HG03135 (cell line): ENCODE data around the gene DARS2.

ENCODE experiments used
- ATAC-seq: cut with Tn5 transposase; IDR thresholded peaks from one replicate; pipeline ENCODE4 v1.9.1; 2021; ENCODE audit warnings: mild to moderate bottlenecking, moderate library complexity; ENCODE audit not compliant: unreplicated experiment

Gene DARS2

DNA sequence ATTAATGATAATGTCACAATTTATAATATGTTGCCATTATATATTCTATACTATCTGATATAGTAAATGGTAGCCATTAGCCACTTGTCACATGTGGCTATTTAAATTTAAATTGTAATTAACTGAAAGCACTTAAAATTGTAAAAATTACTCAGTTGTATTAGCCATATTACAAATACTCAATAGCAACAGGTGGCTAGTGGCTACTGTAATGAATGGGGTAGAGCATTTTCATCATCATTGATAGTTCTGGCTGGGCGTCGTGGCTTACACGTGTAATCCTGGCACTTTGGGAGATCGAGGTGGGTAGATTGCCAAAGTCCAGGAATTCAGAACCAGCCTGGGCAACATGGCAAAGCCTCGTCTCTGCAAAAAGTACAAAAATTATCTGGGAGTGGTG, 60.2 kb downstream of the DARS2 start:
- ATAC-seq: no peak

DNA sequence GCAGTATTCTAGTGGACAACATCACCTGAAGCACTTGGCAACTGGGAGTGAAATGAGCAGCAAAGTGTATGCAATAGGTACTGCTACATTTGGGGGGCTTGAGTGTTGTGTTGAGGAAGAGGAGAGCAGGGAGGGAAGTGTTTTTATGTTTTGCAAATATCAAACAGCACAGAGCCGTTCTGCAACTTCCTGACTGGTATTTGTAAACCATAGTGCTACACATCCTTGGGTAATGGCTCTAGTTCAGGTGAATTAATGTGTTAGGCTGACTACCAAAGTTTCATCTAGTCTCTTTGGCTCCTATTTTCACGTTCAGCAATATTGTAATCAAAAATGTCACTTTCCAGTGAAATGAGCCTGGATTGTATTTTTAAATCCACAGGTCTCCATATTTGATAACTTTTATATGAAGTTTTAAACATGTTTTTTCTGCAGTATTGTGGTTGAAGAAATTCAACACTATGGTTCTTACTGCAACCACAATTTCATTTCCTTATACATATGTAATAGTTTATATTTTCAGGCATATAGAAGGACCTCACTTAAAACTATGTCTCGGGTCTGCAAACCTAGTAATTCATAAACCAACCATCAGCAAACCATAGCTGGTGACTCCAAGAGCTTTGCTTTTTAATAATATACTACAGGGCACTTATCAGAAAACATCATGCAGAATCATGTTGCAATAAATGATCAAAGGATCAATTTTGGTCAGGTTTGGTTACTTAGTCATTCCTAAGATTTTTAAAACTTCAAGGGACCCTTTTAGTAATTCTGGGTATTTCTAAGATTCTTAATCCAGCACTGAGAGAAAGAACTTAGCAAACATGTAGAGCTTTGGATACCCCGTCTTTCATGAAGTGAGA, 62.5 kb downstream of the DARS2 start:
- no peak for ATAC-seq

DNA sequence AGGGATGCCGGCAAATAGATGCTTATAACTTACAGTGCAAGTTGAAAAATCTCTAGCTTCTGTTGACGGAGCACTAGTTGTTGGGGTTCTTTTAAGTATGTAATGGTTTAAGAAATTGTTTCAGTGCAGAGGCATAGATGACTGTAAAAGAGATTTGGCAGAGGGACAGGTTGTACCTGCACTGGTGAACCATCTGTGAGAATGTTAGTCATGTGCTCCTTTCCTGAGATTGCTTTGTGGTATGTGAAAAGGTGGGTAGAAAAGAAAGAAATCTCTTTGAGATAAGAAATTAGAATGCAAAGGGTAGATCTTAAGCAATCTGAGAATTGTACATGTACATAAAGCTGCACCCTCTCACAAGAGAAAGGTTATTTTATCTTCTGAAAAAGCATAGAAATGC, 63.2 kb downstream of the DARS2 start:
- no peak for ATAC-seq

DNA sequence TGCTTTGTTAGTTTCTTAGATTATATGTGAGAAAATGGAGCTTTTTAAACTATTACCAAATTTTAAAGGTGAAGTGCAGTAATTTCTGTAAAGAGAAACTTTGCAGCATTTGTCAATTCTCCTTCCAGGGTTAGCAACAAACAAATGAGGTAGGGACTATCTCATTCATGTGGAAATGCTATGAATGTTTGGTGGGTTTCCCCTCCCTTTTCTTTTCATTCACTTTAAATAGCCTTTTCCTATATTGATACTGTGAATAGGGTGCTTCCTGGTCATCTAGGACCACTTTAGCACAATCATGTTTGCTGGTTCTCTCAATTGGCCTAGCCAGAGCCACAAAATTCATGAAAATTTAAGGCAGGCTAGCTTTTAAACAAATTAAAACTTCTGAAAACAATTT, 64.3 kb downstream of the DARS2 start:
- ATAC-seq: no peak

DNA sequence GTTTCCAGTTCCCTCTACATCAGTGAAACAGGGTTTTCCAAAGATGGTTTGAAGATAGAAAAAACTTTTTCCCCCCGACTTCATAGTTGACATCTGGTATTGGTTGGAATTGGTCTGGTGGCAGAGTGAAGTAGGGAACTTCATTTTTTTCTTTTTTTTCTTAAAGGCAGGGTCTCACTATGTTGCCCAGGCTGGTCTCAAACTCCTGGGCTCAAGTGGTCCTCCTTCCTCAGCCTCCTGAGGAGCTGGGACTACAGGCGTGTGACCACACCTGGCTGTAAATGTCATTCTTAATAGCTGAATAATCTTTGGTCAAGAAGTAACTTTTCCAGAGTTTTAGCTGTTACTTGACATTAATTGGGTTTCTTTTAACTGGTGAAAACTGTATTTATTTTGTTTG, 65.4 kb downstream of the DARS2 start:
- no peak for ATAC-seq

DNA sequence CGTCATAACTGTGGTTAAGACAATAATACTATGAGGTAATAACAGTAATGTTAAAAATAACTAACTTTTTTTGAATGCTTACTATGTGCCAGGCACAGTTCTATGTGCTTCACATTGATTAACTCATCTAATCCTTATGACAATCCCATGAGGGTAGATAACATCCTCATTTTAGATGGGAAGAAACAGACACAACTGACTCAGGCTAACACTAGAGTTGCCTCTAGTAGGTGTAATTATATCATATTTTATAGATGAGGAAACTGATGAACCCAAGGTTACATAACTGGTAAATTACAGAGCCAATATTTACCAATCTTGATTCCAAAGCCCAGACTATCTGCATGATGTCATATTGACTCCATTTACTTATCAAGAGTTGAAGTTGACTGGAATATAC, 69.1 kb downstream of the DARS2 start:
- ATAC-seq: no peak

DNA sequence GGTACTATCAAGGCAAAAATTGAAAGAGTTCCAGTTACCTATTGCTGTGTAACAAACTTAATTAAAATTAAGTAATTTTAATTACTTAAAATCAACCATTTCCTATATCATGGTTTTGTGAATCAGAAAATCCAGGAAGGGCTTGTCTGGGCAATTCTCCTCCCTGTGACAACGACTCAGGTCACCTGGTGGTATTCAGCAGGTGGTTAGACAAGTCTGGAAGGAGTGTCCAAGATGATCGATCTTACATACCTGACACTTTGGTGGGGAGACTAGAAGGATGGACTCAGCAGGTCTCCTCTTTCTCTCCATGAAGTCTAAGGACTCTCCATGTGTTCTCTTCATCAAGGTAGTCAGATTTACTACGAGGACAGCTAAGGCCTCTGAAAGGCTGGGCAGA, 69.7 kb downstream of the DARS2 start:
- no peak for ATAC-seq

DNA sequence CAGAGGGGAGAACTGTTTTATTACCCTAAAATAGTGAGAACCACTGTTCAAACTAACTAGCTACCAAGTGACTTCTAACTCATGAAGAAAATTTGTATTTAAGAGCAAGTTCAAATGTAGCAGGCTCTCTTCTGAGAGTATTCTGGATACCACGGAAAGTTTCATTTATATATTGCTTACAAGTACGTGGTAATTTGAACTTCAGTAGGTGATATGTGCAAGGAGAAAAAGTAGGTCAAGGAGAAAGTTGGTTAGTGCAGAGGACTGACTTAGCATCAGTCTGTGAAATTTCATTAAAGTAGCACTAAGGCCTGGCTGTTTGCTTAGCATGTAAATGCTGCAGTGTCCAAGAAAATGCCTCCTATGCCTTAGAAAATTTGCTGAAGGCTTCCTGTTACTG, 76.0 kb downstream of the DARS2 start:
- ATAC-seq: no peak

DNA sequence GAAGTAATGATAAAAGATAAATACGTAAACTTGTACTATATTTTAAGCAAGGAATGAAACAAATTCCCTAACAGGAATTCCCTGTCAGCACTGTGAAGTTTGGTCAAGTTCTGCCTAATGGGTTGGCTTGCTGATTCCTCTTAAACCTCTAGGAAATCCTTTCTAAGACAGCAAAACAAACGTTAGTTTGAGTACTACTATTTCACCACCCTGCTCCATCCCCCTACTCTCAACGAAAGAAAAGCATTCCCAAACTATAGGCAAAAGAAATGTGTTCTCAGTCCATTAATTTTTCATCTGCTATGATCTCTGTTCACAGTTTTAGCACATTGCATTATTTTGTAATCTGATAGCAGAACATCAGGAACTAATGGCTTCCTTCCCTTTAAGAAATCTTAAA, 76.5 kb downstream of the DARS2 start:
- ATAC-seq: no peak

DNA sequence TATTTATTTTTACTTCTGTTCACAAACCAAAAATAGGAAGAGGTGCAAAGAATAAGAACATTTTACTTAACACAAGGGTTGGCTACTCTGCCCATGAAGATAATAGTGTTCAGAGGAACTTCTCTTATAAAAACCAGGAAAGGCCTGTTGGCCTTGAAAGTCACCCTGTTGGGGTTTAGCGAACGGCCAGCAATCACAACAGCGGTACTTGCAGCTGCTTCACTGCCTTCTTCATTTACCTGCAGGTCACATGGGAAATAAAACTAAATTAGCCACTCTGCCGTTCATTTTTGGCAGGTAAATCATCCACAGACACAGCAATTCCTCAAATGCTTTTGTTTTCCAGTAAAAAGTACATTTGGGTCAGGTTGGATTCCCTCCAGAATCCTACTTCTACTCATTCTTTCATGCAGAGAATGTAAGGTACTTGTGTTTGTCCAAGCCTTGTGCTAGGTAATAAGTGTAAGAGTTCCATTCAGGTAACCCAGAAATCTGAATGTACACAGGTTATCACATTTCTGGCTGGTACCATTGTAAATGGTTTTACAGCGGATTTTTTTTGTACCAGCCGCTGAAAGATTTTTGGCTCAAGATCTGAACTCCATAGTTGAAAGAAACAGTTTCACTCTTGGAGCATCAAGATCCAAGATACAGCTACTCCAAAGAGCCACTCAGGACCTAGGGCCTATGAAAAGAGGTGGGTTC, 79.5 kb downstream of the DARS2 start:
- no peak for ATAC-seq
